GM19239 (cell line): ENCODE measurements around the gene PDAP1.
"Not testable (repeated sequence)": the region's sequence is repeated elsewhere in the genome, so short reads cannot be mapped to it uniquely, and the experiment has no call there.

Source experiments
- DNase-seq: peaks from one replicate; pipeline ENCODE4 v3.0.0; 2011; ENCODE audit warnings: low spot score; ENCODE audit not compliant: insufficient read length
- FAIRE-seq: peaks from 2 replicates; lab custom pipeline; 2011; peaks lifted over from hg19 to GRCh38; lab: Jason Lieb, UNC

PDAP1 gene, protein sequence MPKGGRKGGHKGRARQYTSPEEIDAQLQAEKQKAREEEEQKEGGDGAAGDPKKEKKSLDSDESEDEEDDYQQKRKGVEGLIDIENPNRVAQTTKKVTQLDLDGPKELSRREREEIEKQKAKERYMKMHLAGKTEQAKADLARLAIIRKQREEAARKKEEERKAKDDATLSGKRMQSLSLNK

DNA sequence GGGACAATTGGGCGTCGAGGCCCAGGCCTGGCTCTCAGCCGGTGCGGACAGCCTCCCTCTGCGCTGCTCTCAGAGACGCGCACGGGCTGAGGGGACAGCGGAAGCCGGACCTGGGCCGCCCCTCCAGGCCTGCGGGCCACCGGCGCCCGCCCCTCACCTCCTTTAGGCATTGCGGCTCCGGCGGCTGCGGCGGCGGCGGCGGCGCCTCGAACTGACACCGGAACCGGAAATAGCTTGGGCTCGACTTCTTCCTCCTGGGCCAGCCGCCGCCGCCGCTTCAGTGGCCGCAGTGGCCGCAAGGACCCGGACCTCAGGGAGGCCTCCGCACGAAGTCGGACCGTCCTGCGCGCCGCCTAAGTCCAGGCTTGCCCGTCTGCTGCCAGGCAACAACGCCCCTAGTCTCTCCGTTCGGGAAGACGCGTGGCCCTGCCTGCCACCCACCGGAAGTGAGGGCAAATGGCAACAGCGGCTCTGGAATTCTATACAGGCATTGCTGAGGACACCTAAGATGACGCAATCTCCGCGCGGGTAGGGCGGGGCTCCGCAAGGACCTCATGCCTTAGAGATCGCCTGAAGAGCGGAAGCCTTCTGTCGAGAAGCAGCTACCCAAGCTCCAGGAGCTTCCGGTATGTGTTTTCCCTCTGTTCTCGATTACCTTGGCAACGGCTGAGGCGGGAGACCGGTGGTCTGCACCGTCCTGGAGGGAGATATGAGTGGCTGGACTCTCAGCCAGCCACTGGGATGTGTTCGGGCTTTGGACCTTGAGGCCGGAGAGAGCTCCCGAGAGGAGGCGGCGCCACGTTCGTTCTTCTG is at the start of gene PDAP1, which contains the start of gene BUD31:
Gene PDAP1 (minus strand): TSS at position 219 of the 813 bp plus-strand sequence. CDS start 49 bp downstream, at position 170.
Gene BUD31 (plus strand): TSS at position 591 of the 813 bp plus-strand sequence. CDS start 2,124 bp downstream, outside the sequence.
- DNase-seq (peak; percentile 90), FAIRE-seq (peak; percentile 90)

DNA sequence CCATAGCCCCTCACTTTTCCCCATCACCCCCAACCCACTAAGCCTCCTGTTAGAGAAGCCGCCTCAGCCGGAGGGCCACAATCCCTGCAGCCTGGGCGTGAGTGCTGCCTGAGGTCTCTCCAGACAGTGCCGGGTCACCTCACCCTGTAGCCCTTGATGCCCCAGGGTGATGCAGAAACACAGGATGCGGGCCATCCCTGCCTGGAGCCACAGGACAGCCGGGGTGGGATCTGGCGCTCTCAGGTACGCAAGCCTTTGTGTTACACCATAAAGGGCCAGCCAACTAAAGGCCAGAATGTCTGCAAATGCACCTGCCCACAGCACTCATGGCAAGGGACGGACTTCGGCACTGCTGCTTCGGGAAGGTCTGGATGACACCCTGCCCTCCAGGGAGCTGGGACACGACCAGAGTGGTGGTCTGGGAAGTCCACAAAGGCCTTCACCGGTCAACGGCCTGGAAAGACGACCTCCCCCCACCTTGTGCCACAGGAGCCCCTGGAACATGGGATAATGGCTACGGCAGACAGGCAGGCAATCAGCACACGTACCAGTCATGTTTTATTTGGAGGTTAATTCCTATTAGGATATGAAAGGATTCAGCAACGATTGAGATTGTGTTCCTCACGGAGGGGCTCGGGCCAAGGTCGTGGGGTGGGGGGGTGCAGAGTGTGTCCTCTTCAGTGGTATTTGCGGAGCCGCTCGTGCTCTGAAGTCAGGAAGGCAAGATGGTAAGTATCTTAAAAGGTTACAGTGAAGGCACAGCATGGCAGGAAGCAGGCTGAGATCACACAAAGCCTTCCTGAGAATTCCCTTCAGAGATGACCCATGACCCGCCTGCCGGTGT is 49.5 kb upstream of the PDAP1 start:
- DNase-seq (no peak), FAIRE-seq (no peak)

DNA sequence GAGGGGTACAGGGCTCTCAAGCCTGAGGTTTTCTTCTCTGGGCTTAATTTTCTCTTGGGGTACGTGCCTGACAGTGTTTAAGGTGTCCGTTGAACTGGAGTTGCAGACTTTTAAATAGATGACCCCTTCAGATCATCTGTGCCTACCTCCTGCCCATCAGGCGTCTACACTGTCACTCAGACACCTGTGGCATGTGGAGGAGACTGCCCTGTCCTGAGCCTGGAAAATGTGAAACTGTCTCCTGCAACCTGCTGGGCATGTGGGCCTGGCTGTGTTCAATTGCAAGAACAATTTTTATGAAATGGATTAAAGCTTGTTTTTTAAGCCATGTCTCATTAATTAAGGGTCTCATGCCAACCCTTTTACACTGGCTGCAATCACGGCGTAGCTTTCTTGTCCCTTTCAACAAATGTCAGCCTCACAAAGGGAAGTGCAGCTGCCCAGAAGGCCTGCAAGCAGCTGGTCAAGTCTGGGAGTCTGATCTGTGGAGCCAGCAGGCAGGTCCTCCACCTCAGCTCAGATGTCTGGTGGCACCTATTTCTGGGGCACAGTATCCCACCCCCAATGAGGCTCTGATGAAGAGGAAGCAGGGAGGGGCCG is 48.8 kb upstream of the PDAP1 start:
- no peak for DNase-seq
- no peak for FAIRE-seq

DNA sequence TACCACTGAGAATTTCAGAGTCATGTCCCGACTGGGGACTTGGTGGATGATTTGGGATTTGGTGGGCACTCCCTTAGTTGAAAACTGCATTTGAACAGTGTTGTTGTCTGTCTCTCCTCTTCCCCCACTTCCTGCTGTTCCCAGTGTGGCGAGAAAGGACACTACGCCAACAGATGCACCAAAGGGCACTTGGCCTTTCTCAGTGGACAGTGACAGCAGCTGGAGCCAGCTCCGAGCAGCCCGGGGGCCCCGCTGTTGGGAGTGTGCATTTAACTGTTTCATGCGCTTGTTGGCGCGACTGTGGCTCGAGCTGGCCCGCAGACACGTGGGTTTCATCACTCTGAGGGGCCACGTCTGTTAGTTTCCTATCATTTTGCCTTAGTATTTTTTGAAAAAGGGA is 47.9 kb upstream of the PDAP1 start:
- FAIRE-seq: no peak
- DNase-seq: no peak

DNA sequence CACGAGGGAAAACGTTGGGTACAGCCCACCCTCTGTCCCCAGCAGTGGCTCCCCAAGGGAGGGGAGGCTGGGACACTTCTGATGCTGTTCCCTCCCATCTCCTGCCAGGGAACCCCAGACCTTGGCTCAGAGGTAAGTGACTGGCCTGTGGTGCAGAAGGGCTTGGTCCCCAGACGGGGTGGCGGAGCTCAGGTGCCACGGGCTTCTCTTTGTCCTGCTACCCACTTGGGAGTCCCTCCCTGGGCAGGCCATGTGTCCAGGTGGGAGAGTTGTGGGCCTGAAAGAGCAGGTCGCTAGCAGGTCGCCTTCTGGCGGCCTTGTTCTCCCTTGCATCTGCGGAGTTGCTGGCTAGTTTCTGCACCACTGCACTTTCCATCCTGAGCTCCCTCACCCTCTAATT is 47.5 kb upstream of the PDAP1 start:
- FAIRE-seq (no peak), DNase-seq (no peak)

DNA sequence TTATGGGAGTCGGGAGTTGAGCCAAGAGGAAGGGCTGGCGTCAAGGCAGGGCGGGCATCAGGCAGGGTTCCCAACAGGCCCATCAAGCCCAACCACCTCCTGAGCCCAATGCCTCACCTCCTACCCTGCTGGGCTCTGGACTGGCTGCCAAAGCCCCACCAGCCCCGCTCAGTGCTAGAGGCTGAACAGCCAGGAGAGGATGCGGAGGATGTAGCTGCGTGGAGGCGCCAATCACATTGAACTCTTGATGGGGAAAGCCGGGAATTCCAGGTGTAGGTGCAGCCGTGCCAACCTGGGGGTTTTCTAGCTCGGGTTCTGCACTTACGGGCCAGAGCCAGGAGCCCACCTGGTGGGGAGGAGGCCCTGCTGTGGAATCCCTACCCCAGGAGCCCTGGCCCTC is 44.7 kb upstream of the PDAP1 start:
- no peak for FAIRE-seq
- DNase-seq: no peak

DNA sequence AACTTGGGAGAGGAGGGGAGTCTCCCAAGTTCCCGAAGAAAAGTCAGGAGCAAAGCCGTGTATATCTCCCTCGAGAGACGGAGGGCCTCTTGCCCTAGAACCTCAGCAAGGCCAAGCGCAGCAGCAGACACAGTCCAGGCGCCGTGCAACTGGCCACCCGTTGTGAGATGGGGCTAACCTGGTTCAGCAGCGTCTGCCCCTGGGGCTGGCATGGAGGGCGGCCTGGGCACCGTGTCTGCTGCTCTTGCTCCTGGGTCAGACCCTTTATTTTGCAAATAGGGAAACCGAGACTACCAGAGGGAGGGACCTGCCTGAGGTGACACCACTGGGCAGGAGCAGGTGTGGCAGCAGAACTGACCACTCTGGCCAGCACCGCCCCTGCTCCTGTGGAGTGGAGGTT is 44.1 kb upstream of the PDAP1 start:
- no peak for FAIRE-seq
- DNase-seq: no peak

DNA sequence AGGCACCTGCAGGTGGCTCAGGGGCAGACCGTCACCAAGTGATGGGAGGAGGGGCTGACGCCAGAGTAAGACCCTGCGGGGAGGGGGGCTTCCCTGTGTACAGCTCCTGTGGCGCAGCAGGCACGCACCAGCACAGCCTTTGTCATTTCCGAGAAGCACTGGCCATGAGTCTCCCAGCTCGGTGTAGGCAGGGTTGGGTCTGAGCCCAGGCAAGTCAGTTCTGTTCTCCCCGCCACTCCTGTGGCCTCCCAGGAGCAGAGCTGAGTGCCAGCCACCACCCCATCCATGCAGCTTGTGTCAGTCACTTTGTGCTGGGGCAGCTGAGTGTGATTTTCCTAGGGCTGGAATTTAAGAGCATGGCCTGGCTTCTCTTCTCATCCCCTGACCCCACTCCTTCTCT is 43.5 kb upstream of the PDAP1 start:
- FAIRE-seq (no peak), DNase-seq (no peak)

DNA sequence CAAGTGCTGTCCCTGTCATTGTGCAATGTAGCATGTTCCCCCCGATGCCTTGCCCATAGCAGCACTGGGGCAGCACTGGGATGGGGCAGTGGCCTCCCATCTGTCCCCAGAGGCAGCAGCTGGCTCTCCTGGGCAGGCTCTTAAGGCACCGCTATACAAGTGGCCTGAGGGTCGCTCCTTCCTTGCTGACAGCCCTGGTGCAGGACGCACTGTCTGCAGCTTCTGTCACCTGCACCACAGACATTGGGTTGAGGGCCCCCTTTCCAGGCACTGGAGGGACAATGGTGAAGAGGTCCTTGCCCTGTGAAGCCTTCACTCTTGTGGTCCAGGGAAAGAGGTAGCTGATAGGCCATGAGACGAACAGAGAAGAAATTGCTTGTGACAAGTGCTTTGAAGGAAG is 40.9 kb upstream of the PDAP1 start:
- DNase-seq: no peak
- FAIRE-seq: no peak

DNA sequence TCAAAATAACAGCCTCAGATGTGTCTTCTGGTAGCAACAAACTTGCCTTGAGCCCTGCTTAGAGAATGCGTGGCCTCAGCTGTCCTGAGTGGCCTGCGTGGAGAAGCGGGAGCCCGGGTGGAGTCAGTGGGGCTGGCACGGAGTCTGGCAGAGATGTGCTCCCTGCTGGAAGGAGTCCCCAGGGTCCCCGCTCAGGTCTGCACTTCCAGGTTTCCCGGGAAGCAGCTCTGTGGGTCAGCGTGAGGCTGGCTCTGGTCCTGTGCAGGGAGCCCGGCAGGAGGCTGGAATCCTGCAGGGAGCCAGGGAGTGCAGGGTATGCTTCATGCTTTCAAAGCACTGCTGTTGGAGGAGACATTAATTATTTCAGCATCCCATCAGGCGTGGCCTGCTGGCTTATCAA is 40.5 kb upstream of the PDAP1 start:
- DNase-seq (no peak), FAIRE-seq (no peak)

DNA sequence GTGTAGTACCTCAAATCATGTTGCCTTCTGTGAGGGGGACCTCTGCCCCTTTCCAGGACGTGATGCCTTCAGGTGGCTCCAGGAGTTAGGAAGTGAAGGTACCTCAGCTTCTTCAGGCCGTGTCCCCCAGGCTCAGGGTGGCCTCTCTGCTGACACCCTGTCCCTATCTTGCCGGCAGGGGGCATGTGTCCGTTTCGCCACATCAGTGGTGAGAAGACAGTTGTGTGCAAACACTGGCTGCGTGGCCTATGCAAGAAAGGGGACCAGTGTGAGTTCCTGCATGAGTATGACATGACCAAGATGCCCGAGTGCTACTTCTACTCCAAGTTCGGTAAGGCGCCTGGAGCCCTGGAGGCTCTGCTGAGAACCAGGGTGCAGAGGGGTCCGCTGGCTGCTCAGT is 39.5 kb upstream of the PDAP1 start:
- FAIRE-seq (no peak), DNase-seq (no peak)

DNA sequence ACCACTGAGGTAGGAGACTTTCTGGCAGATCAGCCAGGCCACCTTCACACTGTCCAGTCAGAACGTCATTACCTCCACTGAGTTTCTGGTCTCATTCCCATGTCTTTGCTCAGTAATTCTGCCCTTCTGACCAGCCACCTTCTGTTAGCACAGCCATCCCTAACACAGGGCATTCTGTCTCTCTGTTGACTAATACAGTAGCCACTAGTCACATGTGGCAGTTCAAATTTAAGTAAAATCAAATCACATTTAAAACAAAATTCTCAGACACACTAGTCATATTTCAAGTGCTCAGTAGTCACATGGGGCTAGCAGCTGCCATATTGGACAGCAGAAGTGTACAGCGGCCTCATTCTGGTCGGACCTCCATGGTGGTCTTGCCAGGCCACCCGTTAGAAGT is 37.7 kb upstream of the PDAP1 start:
- FAIRE-seq (no peak), DNase-seq (no peak)

DNA sequence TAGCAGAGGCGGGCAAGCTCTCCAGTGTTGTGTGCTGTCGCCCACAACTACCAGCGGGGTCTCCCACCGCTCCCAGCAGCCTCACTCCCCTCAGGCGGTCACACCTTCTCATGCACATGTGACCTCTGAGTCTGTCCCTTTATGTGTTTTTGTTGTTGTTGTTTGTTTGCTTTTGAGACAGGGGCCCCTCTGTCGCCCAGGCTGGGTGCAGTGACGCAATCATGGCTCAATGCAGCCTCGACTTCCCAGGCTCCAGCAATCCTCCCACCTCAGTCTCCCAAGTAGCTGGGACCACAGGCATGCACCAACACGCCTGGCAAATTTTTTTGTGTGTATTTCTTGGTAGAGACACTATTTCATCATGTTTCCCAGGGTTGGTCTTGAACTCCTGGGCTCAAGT is 31.8 kb upstream of the PDAP1 start:
- FAIRE-seq (no peak), DNase-seq (no peak)

DNA sequence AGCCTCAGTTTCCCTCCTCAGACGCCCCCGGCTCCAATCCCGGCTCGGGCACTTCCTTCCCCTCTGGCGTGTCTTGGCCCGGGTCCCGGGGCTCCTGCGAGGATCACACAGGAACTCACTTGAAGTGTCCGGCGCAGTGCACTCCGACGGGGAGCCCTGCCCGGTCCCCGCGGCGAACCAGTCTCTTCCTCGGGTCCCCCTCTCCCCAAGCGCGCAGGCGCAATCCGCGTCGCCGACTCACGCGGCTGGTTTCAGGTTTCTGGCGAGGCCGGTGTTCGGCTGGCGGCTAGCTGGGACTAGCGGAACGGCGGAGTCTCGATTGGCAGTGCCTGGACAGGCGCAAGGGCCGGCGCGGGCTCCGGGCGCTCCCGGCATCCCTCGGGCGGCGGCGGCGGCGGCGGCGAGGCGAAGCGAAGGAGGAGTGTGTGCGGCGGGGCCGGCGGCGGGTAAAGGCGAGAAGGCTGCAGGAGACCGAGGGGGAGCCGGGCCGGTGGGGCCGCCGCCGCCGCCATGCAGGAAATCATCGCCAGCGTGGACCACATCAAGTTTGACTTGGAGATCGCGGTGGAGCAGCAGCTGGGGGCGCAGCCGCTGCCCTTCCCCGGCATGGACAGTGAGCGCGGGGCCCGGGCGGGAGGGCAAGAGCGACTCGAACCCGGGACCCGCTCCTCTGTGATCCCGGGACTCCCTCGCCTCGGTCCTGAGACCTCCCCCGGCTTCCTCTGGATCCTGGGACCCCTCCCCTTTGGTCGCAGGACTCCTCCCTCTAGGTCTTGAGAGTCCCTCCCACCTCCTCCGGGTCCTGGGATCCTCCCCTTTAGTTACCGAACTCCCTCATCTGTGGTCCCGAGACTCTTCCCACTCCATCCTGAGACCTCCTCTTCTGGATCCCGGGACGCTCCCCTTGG is 30.4 kb upstream of the PDAP1 start, which contains the start of the genes CPSF4 and PTCD1:
Gene CPSF4 (plus strand): TSS at position 371 of the 908 bp plus-strand sequence. CDS start 140 bp downstream, at position 511.
Gene PTCD1 (minus strand): TSS at position 226 of the 908 bp plus-strand sequence. CDS start 3,556 bp downstream, outside the sequence.
- FAIRE-seq: peak; percentile 87
- DNase-seq: peak; percentile 98

DNA sequence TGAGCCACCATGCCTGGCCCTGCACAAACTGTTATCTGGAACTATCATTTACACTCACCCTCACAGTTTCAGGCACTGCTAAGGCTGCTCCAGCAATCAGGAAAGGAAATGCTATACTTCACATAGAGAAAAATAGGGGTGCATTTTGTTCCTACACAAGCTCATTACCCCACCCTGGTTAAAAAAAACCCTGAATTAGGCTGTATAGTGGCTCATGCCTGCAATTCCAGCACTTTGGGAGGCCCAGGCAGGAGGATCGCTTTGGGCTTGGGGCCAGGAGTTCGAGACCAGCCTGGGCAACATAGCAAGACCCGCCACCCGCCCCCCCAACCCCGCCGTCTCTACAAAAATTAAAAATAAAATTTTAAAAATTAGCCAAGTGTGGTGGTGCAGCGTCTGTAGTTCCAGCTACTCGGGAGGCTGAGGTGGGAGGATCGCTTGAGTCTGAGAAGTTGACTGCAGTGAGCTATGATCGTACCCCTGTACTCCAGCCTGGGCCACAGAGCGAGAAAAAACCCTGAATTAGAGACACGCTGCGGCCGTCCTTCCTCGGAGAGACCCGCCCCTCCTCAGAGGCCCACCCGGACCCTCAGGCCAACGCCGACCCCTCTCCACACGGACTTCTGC is 29.7 kb upstream of the PDAP1 start:
- FAIRE-seq (peak; percentile 39), DNase-seq (no peak)

DNA sequence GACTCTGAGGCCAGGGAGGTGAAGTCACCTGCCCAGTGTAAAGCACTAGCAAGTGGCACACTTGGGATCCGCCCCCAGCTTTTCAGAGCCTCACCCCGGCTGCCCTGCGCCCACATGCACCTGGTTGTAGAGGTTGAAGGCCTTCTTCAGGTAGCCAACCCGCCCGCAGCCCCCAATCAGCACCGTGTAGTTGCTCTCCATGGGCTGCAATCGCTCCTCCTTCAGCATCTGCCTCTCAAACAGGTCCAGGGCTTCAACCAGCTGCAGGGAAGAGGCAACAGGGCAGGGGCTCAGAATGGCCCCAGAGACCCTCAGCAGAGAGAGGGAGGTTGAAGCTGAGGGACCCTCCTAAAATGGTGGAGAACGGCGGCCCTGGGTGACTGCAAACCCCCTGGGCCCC is 24.8 kb upstream of the PDAP1 start:
- FAIRE-seq (no peak), DNase-seq (no peak)

DNA sequence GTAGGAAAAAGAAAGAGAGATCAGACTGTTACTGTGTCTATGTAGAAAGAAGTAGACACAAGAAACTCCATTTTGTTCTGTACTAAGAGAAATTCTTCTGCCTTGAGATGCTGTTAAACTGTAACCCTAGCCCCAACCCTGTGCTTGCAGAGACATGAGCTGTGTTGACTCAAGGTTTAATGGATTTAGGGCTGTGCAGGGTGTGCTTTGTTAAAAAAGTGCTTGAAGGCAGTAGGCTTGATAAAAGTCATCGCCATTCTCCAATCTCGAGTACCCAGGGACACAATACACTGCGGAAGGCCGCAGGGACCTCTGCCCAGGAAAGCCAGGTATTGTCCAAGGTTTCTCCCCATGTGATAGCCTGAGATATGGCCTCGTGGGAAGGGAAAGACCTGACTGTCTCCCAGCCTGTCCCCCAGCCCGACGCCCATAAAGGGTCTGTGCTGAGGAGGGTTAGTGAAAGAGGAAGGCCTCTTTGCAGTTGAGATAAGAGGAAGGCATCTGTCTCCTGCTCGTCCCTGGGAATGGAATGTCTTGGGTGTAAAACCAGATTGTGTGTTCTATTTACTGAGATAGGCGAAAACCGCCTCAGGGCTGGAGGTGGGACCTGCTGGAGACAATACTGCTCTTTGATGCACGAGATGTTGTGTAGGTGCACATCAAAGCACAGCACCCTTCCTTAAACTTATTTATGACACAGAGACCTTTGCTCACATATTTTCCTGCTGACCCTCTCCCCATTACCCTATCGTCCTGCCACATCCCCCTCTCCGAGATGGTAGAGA is 23.6 kb upstream of the PDAP1 start:
- not testable (repeated sequence) for FAIRE-seq, DNase-seq

DNA sequence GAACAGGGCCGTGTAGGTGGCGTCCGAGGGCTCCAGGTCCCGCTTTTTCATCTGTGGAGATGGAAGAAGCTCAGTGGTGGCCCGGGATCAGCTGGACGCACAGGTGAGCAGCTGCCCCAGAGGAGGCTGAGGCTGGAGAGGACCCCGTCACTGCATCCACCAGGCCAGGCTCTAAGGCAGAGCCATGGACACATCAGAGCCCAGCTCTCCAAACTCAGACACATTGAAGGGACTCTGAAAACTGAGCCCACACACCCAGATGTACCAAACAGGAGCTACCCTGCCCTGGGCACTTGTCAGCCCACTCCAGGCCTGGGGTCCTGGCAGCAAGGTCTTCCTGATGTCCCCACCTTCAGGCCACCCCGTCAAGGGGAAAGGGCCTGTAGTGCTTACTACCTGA is 21.4 kb upstream of the PDAP1 start:
- DNase-seq (no peak), FAIRE-seq (no peak)
